Adrenal gland (tissue), 5 donors: ENCODE data around the gene MAU2.

Source experiments
- CTCF ChIP-seq, 6 experiments: fragments of 450-650 bp in 4 of 6; fragments of 200-600 bp in 2 of 6; sonication (generic) in 1 of 6; IDR thresholded peaks; 1 replicate in 5 of 6; 2 replicates in 1 of 6; pipeline versions ENCODE4 v1.5.1 to v1.8.0; 2016 to 2021; ENCODE audit warnings: antibody characterized with exemption in 6 of 6, mild to moderate bottlenecking in 2 of 6, moderate library complexity in 1 of 6
- POLR2A ChIP-seq, 2 donors: fragments of 450-650 bp; IDR thresholded peaks; one replicate each; pipeline ENCODE4 v1.6.1; 2017; ENCODE audit warnings: antibody characterized with exemption in 2 of 2, mild to moderate bottlenecking in 2 of 2, moderate library complexity in 1 of 2
- donor health status: DM: no; HTN: no; CAD: no.

GRCh38 chr19:19399733-19400433, 79.3 kb downstream of the MAU2 start:
- TF ChIP-seq POLR2A (IDR thresholded peaks at IDR 0.05): no peak
- TF ChIP-seq CTCF (IDR thresholded peaks at IDR 0.05): no peak
